Measurements from ENCODE around the gene PCSK5. TPM values are rescaled to one million over a fixed set of nuclear protein-coding genes. Genes with fewer than 3 reads are reported as not detected.

PCSK5 gene
- total and polyA plus RNA-seq, 2 of the 8 experiments (the other 6 are each of a cell fraction or from before 2014, with no cell fraction given): 5.5 to 10.7 TPM

- TF ChIP-seq, protein P1, sequence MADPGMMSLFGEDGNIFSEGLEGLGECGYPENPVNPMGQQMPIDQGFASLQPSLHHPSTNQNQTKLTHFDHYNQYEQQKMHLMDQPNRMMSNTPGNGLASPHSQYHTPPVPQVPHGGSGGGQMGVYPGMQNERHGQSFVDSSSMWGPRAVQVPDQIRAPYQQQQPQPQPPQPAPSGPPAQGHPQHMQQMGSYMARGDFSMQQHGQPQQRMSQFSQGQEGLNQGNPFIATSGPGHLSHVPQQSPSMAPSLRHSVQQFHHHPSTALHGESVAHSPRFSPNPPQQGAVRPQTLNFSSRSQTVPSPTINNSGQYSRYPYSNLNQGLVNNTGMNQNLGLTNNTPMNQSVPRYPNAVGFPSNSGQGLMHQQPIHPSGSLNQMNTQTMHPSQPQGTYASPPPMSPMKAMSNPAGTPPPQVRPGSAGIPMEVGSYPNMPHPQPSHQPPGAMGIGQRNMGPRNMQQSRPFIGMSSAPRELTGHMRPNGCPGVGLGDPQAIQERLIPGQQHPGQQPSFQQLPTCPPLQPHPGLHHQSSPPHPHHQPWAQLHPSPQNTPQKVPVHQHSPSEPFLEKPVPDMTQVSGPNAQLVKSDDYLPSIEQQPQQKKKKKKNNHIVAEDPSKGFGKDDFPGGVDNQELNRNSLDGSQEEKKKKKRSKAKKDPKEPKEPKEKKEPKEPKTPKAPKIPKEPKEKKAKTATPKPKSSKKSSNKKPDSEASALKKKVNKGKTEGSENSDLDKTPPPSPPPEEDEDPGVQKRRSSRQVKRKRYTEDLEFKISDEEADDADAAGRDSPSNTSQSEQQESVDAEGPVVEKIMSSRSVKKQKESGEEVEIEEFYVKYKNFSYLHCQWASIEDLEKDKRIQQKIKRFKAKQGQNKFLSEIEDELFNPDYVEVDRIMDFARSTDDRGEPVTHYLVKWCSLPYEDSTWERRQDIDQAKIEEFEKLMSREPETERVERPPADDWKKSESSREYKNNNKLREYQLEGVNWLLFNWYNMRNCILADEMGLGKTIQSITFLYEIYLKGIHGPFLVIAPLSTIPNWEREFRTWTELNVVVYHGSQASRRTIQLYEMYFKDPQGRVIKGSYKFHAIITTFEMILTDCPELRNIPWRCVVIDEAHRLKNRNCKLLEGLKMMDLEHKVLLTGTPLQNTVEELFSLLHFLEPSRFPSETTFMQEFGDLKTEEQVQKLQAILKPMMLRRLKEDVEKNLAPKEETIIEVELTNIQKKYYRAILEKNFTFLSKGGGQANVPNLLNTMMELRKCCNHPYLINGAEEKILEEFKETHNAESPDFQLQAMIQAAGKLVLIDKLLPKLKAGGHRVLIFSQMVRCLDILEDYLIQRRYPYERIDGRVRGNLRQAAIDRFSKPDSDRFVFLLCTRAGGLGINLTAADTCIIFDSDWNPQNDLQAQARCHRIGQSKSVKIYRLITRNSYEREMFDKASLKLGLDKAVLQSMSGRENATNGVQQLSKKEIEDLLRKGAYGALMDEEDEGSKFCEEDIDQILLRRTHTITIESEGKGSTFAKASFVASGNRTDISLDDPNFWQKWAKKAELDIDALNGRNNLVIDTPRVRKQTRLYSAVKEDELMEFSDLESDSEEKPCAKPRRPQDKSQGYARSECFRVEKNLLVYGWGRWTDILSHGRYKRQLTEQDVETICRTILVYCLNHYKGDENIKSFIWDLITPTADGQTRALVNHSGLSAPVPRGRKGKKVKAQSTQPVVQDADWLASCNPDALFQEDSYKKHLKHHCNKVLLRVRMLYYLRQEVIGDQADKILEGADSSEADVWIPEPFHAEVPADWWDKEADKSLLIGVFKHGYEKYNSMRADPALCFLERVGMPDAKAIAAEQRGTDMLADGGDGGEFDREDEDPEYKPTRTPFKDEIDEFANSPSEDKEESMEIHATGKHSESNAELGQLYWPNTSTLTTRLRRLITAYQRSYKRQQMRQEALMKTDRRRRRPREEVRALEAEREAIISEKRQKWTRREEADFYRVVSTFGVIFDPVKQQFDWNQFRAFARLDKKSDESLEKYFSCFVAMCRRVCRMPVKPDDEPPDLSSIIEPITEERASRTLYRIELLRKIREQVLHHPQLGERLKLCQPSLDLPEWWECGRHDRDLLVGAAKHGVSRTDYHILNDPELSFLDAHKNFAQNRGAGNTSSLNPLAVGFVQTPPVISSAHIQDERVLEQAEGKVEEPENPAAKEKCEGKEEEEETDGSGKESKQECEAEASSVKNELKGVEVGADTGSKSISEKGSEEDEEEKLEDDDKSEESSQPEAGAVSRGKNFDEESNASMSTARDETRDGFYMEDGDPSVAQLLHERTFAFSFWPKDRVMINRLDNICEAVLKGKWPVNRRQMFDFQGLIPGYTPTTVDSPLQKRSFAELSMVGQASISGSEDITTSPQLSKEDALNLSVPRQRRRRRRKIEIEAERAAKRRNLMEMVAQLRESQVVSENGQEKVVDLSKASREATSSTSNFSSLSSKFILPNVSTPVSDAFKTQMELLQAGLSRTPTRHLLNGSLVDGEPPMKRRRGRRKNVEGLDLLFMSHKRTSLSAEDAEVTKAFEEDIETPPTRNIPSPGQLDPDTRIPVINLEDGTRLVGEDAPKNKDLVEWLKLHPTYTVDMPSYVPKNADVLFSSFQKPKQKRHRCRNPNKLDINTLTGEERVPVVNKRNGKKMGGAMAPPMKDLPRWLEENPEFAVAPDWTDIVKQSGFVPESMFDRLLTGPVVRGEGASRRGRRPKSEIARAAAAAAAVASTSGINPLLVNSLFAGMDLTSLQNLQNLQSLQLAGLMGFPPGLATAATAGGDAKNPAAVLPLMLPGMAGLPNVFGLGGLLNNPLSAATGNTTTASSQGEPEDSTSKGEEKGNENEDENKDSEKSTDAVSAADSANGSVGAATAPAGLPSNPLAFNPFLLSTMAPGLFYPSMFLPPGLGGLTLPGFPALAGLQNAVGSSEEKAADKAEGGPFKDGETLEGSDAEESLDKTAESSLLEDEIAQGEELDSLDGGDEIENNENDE (IDR thresholded peaks at IDR 0.05; ENCODE audit: insufficient replicate concordance, low read length): no peak
- TF ChIP-seq RAD21 (IDR thresholded peaks at IDR 0.05 in 1 of 2, conservative IDR thresholded peaks at IDR 0.05 in 1 of 2; ENCODE audit: low read depth in 2 of 2, low read length in 2 of 2) (no peak), POLR2A (IDR thresholded peaks at IDR 0.05; ENCODE audit: control extremely low read depth in 1 of 2, low read depth in 2 of 2, low read length in 2 of 2) (no peak), SUZ12 (IDR thresholded peaks at IDR 0.05; ENCODE audit: low read length) (no peak), TCF12 (IDR thresholded peaks at IDR 0.05; ENCODE audit: low read depth, low read length) (no peak), CHD2 (IDR thresholded peaks at IDR 0.05; ENCODE audit: low read length) (no peak), TAF7 (optimal IDR thresholded peaks at IDR 0.05; ENCODE audit: borderline replicate concordance, low read depth, low read length) (no peak), EGR1 (IDR thresholded peaks at IDR 0.05; ENCODE audit: borderline replicate concordance, low read depth, low read length) (no peak)
- TF ChIP-seq, protein P2, sequence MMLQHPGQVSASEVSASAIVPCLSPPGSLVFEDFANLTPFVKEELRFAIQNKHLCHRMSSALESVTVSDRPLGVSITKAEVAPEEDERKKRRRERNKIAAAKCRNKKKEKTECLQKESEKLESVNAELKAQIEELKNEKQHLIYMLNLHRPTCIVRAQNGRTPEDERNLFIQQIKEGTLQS (IDR thresholded peaks at IDR 0.05; ENCODE audit: insufficient read depth, low read depth, low read length): no peak
Measured at GRCh38 chr9:76296561-76297310, 406.3 kb downstream of the PCSK5 start (continued).
